HG02981 (cell line): ENCODE data around the gene DDRGK1.
A peak's percentile ranks its signal among the peaks of the same experiment; 100 is the strongest.

ENCODE experiments used
- ATAC-seq: cut with Tn5 transposase; IDR thresholded peaks from one replicate; pipeline ENCODE4 v1.9.1; 2021; ENCODE audit warnings: mild to moderate bottlenecking, moderate library complexity; ENCODE audit not compliant: unreplicated experiment

Gene DDRGK1

GRCh38 chr20:3204124-3204794, at the start of gene DDRGK1:
DDRGK1 (minus strand) TSS chr20:3204682; CDS start chr20:3204627, 55 bp downstream.
- peak; percentile 74 for ATAC-seq

GRCh38 chr20:3251806-3252205, 47.3 kb upstream of the DDRGK1 start:
- no peak for ATAC-seq

GRCh38 chr20:3250091-3250504, 45.6 kb upstream of the DDRGK1 start:
- ATAC-seq = no peak

- ATAC-seq = no peak
Observed at GRCh38 chr20:3248993-3249347, 44.5 kb upstream of the DDRGK1 start.

GRCh38 chr20:3248167-3248992, 43.9 kb upstream of the DDRGK1 start:
- no peak for ATAC-seq

GRCh38 chr20:3247638-3248037, 43.2 kb upstream of the DDRGK1 start:
- no peak for ATAC-seq

GRCh38 chr20:3246682-3247081, 42.2 kb upstream of the DDRGK1 start:
- ATAC-seq = no peak

GRCh38 chr20:3245711-3246110, 41.2 kb upstream of the DDRGK1 start:
- no peak for ATAC-seq

- ATAC-seq = no peak
Observed at GRCh38 chr20:3245156-3245555, 40.7 kb upstream of the DDRGK1 start.

GRCh38 chr20:3244613-3245012, 40.1 kb upstream of the DDRGK1 start:
- ATAC-seq = no peak

GRCh38 chr20:3243718-3244358, 39.4 kb upstream of the DDRGK1 start:
- ATAC-seq = no peak

GRCh38 chr20:3242172-3242692, 37.8 kb upstream of the DDRGK1 start:
- no peak for ATAC-seq

- ATAC-seq = no peak
Observed at GRCh38 chr20:3240776-3241363, 36.4 kb upstream of the DDRGK1 start.

- ATAC-seq = no peak
Observed at GRCh38 chr20:3239867-3240775, 35.6 kb upstream of the DDRGK1 start.

GRCh38 chr20:3239026-3239866, 34.8 kb upstream of the DDRGK1 start, which contains the start of gene SLC4A11:
SLC4A11 (minus strand) TSS chr20:3239190; CDS start chr20:3239137, 53 bp downstream.
- ATAC-seq = no peak

GRCh38 chr20:3238616-3239025, 34.1 kb upstream of the DDRGK1 start:
- ATAC-seq = no peak

- no peak for ATAC-seq
Observed at GRCh38 chr20:3237958-3238615, 33.6 kb upstream of the DDRGK1 start.
